ENCODE data around the gene RHEB.

GRCh38 chr7:151550656-151551286, 31.1 kb upstream of the RHEB start:
- no peak for TF ChIP-seq CTCF (conservative IDR thresholded peaks at IDR 0.05; ENCODE audit: low read depth, low read length)
- TF ChIP-seq EZH2 (IDR thresholded peaks at IDR 0.05; ENCODE audit: low read length, unreplicated experiment): no peak
- no peak for TF ChIP-seq EZH2phosphoT487 (IDR thresholded peaks at IDR 0.05; ENCODE audit: borderline replicate concordance, low read length)

All from PC-3 (cell line).